HCT116 (cell line): Measurements from ENCODE around the gene CHRNA4.

Source experiments
- CBX3 ChIP-seq: IDR thresholded peaks from 2 replicates; pipeline ENCODE4 v1.6.1; 2012; ENCODE audit warnings: low read depth
- CEBPB ChIP-seq: IDR thresholded peaks from 2 replicates; pipeline ENCODE4 v1.6.1; 2012; ENCODE audit warnings: low read depth
- ELF1 ChIP-seq: IDR thresholded peaks from 2 replicates; pipeline ENCODE4 v1.6.1; 2012; ENCODE audit warnings: low read depth, borderline replicate concordance
- EZH2 ChIP-seq: fragments of 200-600 bp; sonication (generic); IDR thresholded peaks from 2 replicates; pipeline ENCODE4 v1.6.1; 2017; ENCODE audit warnings: antibody characterized with exemption, mixed run types
- POLR2A ChIP-seq: IDR thresholded peaks from 2 replicates; pipeline ENCODE4 v1.7.0; 2011; ENCODE audit warnings: borderline replicate concordance; ENCODE audit not compliant: insufficient read depth, insufficient read length; ENCODE audit errors: extremely low read depth
- POLR2AphosphoS5 ChIP-seq: IDR thresholded peaks from 2 replicates; pipeline ENCODE4 v1.6.1; 2011; ENCODE audit warnings: mild to moderate bottlenecking, low read depth, low read length, moderate library complexity
- SIN3A ChIP-seq: IDR thresholded peaks from 2 replicates; pipeline ENCODE4 v1.6.1; 2012; ENCODE audit warnings: low read depth
- SRF ChIP-seq: IDR thresholded peaks from 2 replicates; pipeline ENCODE4 v1.6.1; 2012; ENCODE audit warnings: low read depth
- YY1 ChIP-seq: IDR thresholded peaks from 2 replicates; pipeline ENCODE4 v1.6.1; 2011; ENCODE audit warnings: low read length, low read depth, moderate library complexity, mild to moderate bottlenecking; ENCODE audit not compliant: insufficient replicate concordance; ENCODE audit errors: extremely low read depth
- ZNF274 ChIP-seq: fragments of 200-500 bp; sonication (Bioruptor generic); IDR thresholded peaks from 2 replicates; pipeline ENCODE4 v1.6.1; 2014; ENCODE audit warnings: mild to moderate bottlenecking, low read depth, low read length, inconsistent platforms
- TF ChIP-seq, protein P1 (sequence below): IDR thresholded peaks from 2 replicates; pipeline ENCODE4 v1.6.1; 2012
- TF ChIP-seq, protein P2 (sequence below), 3 experiments: fragments of 200-600 bp in 1 of 3; sonication (generic) in 1 of 3; IDR thresholded peaks in 2 of 3; conservative IDR thresholded peaks in 1 of 3; 2 replicates each; pipeline ENCODE4 v1.5.1; 2012 to 2017; ENCODE audit warnings: low read depth in 2 of 3, low read length in 2 of 3, antibody characterized with exemption in 1 of 3, borderline replicate concordance in 1 of 3, control low read depth in 1 of 3, mild to moderate bottlenecking in 1 of 3, mixed read lengths in 1 of 3, mixed run types in 1 of 3, moderate library complexity in 1 of 3; ENCODE audit not compliant: insufficient read depth in 1 of 3
- TF ChIP-seq, protein P3 (sequence below): IDR thresholded peaks from 2 replicates; pipeline ENCODE4 v1.6.1; 2012; ENCODE audit warnings: low read depth
- TF ChIP-seq, protein P4 (sequence below): IDR thresholded peaks from 2 replicates; pipeline ENCODE4 v1.6.1; 2012

DNA sequence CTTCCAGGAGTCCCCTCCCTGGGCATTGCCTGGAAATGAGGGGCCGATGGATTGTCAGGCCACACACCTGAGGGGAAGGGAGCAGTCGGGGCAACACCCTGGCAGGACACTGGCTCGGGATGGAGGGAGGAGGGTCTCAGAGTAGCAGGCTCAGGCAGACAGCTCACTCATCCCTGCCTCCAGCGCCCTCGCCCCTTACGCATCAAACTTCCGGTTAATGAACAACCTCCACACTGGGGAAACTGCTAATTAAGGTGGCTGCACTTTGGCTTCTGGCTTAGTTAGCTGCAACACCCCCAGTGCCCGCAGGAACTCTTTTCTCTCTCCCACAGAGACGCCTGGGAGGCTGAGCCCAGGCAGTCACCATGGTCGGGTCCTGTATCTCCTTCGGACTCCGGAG lies 13.4 kb upstream of the CHRNA4 start:
- TF ChIP-seq SRF (no peak), EZH2 (no peak), POLR2A (no peak), YY1 (no peak), ELF1 (no peak), CEBPB (no peak), CBX3 (no peak), POLR2AphosphoS5 (no peak), ZNF274 (no peak), SIN3A (no peak)
- TF ChIP-seq, protein P1, sequence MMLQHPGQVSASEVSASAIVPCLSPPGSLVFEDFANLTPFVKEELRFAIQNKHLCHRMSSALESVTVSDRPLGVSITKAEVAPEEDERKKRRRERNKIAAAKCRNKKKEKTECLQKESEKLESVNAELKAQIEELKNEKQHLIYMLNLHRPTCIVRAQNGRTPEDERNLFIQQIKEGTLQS: no peak
- TF ChIP-seq, protein P2, sequence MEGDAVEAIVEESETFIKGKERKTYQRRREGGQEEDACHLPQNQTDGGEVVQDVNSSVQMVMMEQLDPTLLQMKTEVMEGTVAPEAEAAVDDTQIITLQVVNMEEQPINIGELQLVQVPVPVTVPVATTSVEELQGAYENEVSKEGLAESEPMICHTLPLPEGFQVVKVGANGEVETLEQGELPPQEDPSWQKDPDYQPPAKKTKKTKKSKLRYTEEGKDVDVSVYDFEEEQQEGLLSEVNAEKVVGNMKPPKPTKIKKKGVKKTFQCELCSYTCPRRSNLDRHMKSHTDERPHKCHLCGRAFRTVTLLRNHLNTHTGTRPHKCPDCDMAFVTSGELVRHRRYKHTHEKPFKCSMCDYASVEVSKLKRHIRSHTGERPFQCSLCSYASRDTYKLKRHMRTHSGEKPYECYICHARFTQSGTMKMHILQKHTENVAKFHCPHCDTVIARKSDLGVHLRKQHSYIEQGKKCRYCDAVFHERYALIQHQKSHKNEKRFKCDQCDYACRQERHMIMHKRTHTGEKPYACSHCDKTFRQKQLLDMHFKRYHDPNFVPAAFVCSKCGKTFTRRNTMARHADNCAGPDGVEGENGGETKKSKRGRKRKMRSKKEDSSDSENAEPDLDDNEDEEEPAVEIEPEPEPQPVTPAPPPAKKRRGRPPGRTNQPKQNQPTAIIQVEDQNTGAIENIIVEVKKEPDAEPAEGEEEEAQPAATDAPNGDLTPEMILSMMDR (IDR thresholded peaks at IDR 0.05 in 2 of 3, conservative IDR thresholded peaks at IDR 0.05 in 1 of 3; ENCODE audit: borderline replicate concordance in 1 of 3, insufficient read depth in 1 of 3, low read depth in 2 of 3, low read length in 2 of 3): no peak
- TF ChIP-seq, protein P3, sequence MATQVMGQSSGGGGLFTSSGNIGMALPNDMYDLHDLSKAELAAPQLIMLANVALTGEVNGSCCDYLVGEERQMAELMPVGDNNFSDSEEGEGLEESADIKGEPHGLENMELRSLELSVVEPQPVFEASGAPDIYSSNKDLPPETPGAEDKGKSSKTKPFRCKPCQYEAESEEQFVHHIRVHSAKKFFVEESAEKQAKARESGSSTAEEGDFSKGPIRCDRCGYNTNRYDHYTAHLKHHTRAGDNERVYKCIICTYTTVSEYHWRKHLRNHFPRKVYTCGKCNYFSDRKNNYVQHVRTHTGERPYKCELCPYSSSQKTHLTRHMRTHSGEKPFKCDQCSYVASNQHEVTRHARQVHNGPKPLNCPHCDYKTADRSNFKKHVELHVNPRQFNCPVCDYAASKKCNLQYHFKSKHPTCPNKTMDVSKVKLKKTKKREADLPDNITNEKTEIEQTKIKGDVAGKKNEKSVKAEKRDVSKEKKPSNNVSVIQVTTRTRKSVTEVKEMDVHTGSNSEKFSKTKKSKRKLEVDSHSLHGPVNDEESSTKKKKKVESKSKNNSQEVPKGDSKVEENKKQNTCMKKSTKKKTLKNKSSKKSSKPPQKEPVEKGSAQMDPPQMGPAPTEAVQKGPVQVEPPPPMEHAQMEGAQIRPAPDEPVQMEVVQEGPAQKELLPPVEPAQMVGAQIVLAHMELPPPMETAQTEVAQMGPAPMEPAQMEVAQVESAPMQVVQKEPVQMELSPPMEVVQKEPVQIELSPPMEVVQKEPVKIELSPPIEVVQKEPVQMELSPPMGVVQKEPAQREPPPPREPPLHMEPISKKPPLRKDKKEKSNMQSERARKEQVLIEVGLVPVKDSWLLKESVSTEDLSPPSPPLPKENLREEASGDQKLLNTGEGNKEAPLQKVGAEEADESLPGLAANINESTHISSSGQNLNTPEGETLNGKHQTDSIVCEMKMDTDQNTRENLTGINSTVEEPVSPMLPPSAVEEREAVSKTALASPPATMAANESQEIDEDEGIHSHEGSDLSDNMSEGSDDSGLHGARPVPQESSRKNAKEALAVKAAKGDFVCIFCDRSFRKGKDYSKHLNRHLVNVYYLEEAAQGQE: no peak
- TF ChIP-seq, protein P4, sequence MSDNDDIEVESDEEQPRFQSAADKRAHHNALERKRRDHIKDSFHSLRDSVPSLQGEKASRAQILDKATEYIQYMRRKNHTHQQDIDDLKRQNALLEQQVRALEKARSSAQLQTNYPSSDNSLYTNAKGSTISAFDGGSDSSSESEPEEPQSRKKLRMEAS: no peak
